IMR-90 (cell line): ENCODE results near the gene DSCAML1. TPM values are rescaled to one million over a fixed set of nuclear protein-coding genes. Genes with fewer than 3 reads are reported as not detected.

Source experiments
- ATAC-seq: fragments of 200-7000 bp; cut with Tn5 transposase; 2 replicates; pipeline ENCODE4 v1.9.1; 2020; ENCODE audit warnings: low read depth, mild to moderate bottlenecking, moderate library complexity
- BruUV-seq: library from RNA; stranded (reverse); fragments of 400-500 nt; replicated peaks from 2 replicates; lab custom pipeline; 2021; lab: Mats Ljungman, UMichigan
- CTCF ChIA-PET: fragments of 300-600 bp; formaldehyde crosslinking; extraction: SDS; loops from one replicate; lab custom pipeline; 2021; ENCODE audit warnings: antibody characterized with exemption; lab: Yijun Ruan, JAX
- POLR2A ChIA-PET: fragments of 300-600 bp; sonication (Branson Sonifier 250); formaldehyde crosslinking; loops from one replicate; lab custom pipeline; 2022; ENCODE audit warnings: antibody characterized with exemption; ENCODE audit not compliant: unreplicated experiment; lab: Charles Lee
- DNase-seq: peaks from one replicate; pipeline ENCODE4 v3.0.0; 2013
- H2AFZ ChIP-seq: replicated peaks from 2 replicates; pipeline ENCODE3; 2013; ENCODE audit warnings: low read length, mild to moderate bottlenecking; ENCODE audit not compliant: poor library complexity
- H2AK5ac ChIP-seq: 2 replicates; pipeline ENCODE4 v1.6.1; 2013; ENCODE audit warnings: low read depth, low read length, inconsistent platforms
- H2AK9ac ChIP-seq: replicated peaks from 2 replicates; pipeline ENCODE3; 2013; ENCODE audit warnings: mild to moderate bottlenecking, low read depth, low read length, moderate library complexity; ENCODE audit not compliant: poor library complexity
- H2BK120ac ChIP-seq: 2 replicates; pipeline ENCODE4 v1.6.1; 2013; ENCODE audit warnings: low read depth, low read length, inconsistent platforms
- H2BK15ac ChIP-seq: 3 replicates; pipeline ENCODE4 v1.6.1; 2013; ENCODE audit warnings: low read depth, low read length, inconsistent platforms
- H2BK20ac ChIP-seq: 2 replicates; pipeline ENCODE4 v1.6.1; 2013; ENCODE audit warnings: low read depth, mild to moderate bottlenecking, inconsistent platforms, low read length, moderate library complexity
- H2BK5ac ChIP-seq: 2 replicates; pipeline ENCODE4 v1.6.1; 2013; ENCODE audit warnings: mild to moderate bottlenecking, low read depth, low read length, inconsistent platforms; ENCODE audit not compliant: poor library complexity, severe bottlenecking
- H3K14ac ChIP-seq: replicated peaks from 2 replicates; pipeline ENCODE4 v1.6.1; 2013; ENCODE audit warnings: low read depth, low read length, inconsistent platforms
- H3K18ac ChIP-seq: 2 replicates; pipeline ENCODE4 v1.6.1; 2013; ENCODE audit warnings: low read depth, low read length, control low read depth
- H3K23ac ChIP-seq: 2 replicates; pipeline ENCODE4 v1.6.1; 2013; ENCODE audit warnings: low read depth, low read length, inconsistent platforms
- H3K27ac ChIP-seq: 2 replicates; pipeline ENCODE4 v1.5.1; 2013; ENCODE audit warnings: mild to moderate bottlenecking, control low read depth, low read length; ENCODE audit not compliant: insufficient read depth
- H3K27me3 ChIP-seq: 2 replicates; pipeline ENCODE4 v1.6.1; 2013; ENCODE audit warnings: low read length; ENCODE audit not compliant: control insufficient read depth, insufficient read depth
- H3K36me3 ChIP-seq: 2 replicates; pipeline ENCODE4 v1.6.1; 2013; ENCODE audit warnings: low read length, mixed read lengths; ENCODE audit not compliant: control insufficient read depth, insufficient read depth
- H3K4ac ChIP-seq: 2 replicates; pipeline ENCODE4 v1.6.1; 2013; ENCODE audit warnings: low read depth, low read length, inconsistent platforms
- H3K4me1 ChIP-seq: 2 replicates; pipeline ENCODE4 v1.6.1; 2013; ENCODE audit warnings: low read length, mixed read lengths; ENCODE audit not compliant: control insufficient read depth, insufficient read depth
- H3K4me2 ChIP-seq: 2 replicates; pipeline ENCODE4 v1.6.1; 2013; ENCODE audit warnings: low read depth, mild to moderate bottlenecking, control low read depth, low read length, moderate library complexity
- H3K4me3 ChIP-seq: 2 replicates; pipeline ENCODE4 v1.5.1; 2013; ENCODE audit warnings: low read depth, mild to moderate bottlenecking, control low read depth, low read length, moderate library complexity; ENCODE audit not compliant: insufficient read depth
- H3K56ac ChIP-seq: 2 replicates; pipeline ENCODE4 v1.6.1; 2013; ENCODE audit warnings: low read length, inconsistent platforms; ENCODE audit not compliant: insufficient read depth; ENCODE audit errors: extremely low read depth
- H3K79me1 ChIP-seq, 2 experiments: 2 replicates each; pipeline ENCODE4 v1.6.1; 2013; ENCODE audit warnings: low read length in 2 of 2, inconsistent platforms in 1 of 2, low read depth in 1 of 2
- H3K9ac ChIP-seq: 2 replicates; pipeline ENCODE4 v1.6.1; 2013; ENCODE audit warnings: low read depth, low read length, control low read depth
- H3K9me1 ChIP-seq: 2 replicates; pipeline ENCODE4 v1.6.1; 2013; ENCODE audit warnings: low read length, inconsistent platforms; ENCODE audit not compliant: insufficient read depth
- H3K9me3 ChIP-seq: 2 replicates; pipeline ENCODE4 v1.6.1; 2013; ENCODE audit warnings: low read length; ENCODE audit not compliant: control insufficient read depth, insufficient read depth
- H4K20me1 ChIP-seq: 2 replicates; pipeline ENCODE4 v1.6.1; 2013; ENCODE audit warnings: low read length, inconsistent platforms; ENCODE audit not compliant: insufficient read depth
- H4K5ac ChIP-seq: 2 replicates; pipeline ENCODE4 v1.6.1; 2013; ENCODE audit warnings: mild to moderate bottlenecking, low read depth, low read length, control low read depth
- H4K8ac ChIP-seq, 2 experiments: 2 replicates each; pipeline ENCODE4 v1.6.1; 2013; ENCODE audit warnings: low read depth in 2 of 2, low read length in 2 of 2, control low read depth in 1 of 2, inconsistent platforms in 1 of 2
- H4K91ac ChIP-seq: 2 replicates; pipeline ENCODE4 v1.6.1; 2013; ENCODE audit warnings: low read depth, low read length, inconsistent platforms; ENCODE audit not compliant: insufficient read depth
- BHLHE40 ChIP-seq: fragments of 150-350 bp; IDR thresholded peaks from 2 replicates; pipeline ENCODE4 v1.6.1; 2016; ENCODE audit warnings: mild to moderate bottlenecking, low read depth, low read length
- CHD1 ChIP-seq: IDR thresholded peaks from 2 replicates; pipeline ENCODE4 v1.6.1; 2012; ENCODE audit warnings: low read depth, low read length, improper control_type of control experiment
- FOS ChIP-seq: fragments of 150-350 bp; IDR thresholded peaks from 2 replicates; pipeline ENCODE4 v1.6.1; 2016; ENCODE audit warnings: low read depth, low read length
- MAFK ChIP-seq: IDR thresholded peaks from 2 replicates; pipeline ENCODE4 v1.6.1; 2012; ENCODE audit warnings: low read depth, low read length, improper control_type of control experiment
- MAZ ChIP-seq: IDR thresholded peaks from 2 replicates; pipeline ENCODE4 v1.6.1; 2012; ENCODE audit warnings: low read depth, mild to moderate bottlenecking, low read length, improper control_type of control experiment, moderate library complexity, borderline replicate concordance
- MXI1 ChIP-seq: IDR thresholded peaks from 2 replicates; pipeline ENCODE4 v1.6.1; 2012; ENCODE audit warnings: low read depth, mild to moderate bottlenecking, low read length, moderate library complexity, borderline replicate concordance
- NFE2L2 ChIP-seq: fragments of 150-350 bp; IDR thresholded peaks from 2 replicates; pipeline ENCODE4 v1.6.1; 2016; ENCODE audit warnings: low read depth, mild to moderate bottlenecking, low read length
- POLR2A ChIP-seq: IDR thresholded peaks from 2 replicates; pipeline ENCODE4 v1.6.1; 2012; ENCODE audit warnings: mild to moderate bottlenecking, low read depth, low read length
- RFX5 ChIP-seq: IDR thresholded peaks from 2 replicates; pipeline ENCODE4 v1.8.0; 2012; ENCODE audit warnings: low read depth, mild to moderate bottlenecking, low read length, moderate library complexity
- SMC3 ChIP-seq: fragments of 150-350 bp; IDR thresholded peaks from 2 replicates; pipeline ENCODE4 v1.6.1; 2016; ENCODE audit warnings: low read depth, mild to moderate bottlenecking, antibody characterized with exemption, low read length, moderate library complexity
- WGBS, 2 experiments: methylation state at CpG; one replicate each; pipeline versions ENCODE4 v1.1.5 to v1.1.7; 2013; ENCODE audit warnings: missing lambda C conversion rate in 2 of 2; ENCODE audit not compliant: insufficient read length in 1 of 2; ENCODE audit errors: extremely low coverage in 2 of 2; 5-methylcytosine and 5-hydroxymethylcytosine counted together
- dilution Hi-C: fragments of 300-500 bp; cut with HindIII; formaldehyde crosslinking; loops from one replicate; pipeline ENCODE4 v1.14.3; 2018; ENCODE audit warnings: low sequenced_read_pairs; ENCODE audit not compliant: unreplicated experiment
- in situ Hi-C: fragments of 300-500 bp; cut with MboI; formaldehyde crosslinking; loops from 3 replicates; pipeline ENCODE4 v1.14.3; 2019; ENCODE audit warnings: low sequenced_read_pairs, inconsistent platforms, mixed read lengths
- intact Hi-C: fragments of 100-400 bp; cut with micrococcal nuclease; formaldehyde crosslinking; loops from 2 replicates; pipeline ENCODE4 v1.10.0; 2022
- polyA plus RNA-seq, 3 experiments: library from polyadenylated mRNA; depleted of rRNA; stranded (reverse); fragments of >200 nt; gene quantifications; 2 replicates each; pipeline ENCODE4 v1.2.3, GENCODE V29; 2012; ENCODE audit warnings: low replicate concordance in 1 of 3
- total RNA-seq: library from RNA; depleted of rRNA; stranded (reverse); fragments of >200 nt; gene quantifications from 2 replicates; pipeline ENCODE4 v1.2.3, GENCODE V29; 2012
- TF ChIP-seq, protein P1 (sequence below): fragments of 150-350 bp; IDR thresholded peaks from 2 replicates; pipeline ENCODE4 v1.6.1; 2016; ENCODE audit warnings: low read depth, mild to moderate bottlenecking, low read length, moderate library complexity, borderline replicate concordance
- TF ChIP-seq, protein P2 (sequence below): fragments of 150-350 bp; IDR thresholded peaks from 2 replicates; pipeline ENCODE4 v1.6.1; 2017; ENCODE audit warnings: mild to moderate bottlenecking, antibody characterized with exemption, low read length, low read depth
- TF ChIP-seq, protein P3 (sequence below): conservative IDR thresholded peaks from 2 replicates; pipeline ENCODE4 v1.5.1; 2012; ENCODE audit warnings: mild to moderate bottlenecking, low read depth, low read length, improper control_type of control experiment

DSCAML1 gene
- total and polyA plus RNA-seq, 2 of the 4 experiments (the other 2 are of a cell fraction), result not detected

DNA sequence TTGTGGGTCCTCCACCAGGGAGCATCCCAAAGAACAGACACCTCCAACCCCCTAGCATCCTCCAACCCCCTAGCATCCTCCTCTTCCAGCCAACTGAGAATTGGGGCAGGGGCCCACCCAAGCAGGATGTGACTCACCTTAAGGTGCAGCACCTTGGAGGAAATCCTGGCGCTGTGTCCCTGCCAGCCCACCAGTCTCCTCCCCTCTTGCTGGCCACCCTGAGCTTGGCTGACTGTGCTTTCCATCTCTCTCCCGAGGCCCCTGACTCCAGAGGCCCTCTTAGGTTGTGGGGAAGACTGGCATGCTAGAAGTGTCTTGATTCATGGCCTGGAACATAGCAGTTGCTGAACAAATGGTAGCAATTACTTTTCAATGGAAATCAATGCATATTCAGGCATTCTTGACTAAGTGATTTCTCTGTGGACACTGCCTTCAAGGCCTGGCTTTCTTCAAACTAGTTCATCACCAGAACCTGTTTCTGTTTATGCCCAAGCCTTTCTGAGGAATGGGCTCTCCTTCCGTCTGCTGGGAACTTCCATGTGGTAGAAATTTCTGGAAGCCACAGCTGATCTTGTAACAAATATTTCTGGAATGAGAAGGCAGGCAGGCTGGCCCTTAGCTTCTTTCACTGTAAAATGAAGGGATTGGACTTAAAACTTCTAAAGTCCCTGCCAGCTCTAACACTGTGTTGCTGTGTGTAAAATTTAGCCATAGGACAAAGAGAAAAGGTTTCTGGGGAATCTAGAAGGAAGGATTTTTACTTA, 408.8 kb downstream of the DSCAML1 start:
- Histone ChIP-seq H4K20me1 (peaks cover 6% of the 10 kb centered on the region; the same call in 1 of the 2 replicates), H3K4me3 (no peak overlapping the region), H3K4ac (0 out of 2 replicates have a peak overlapping the region, but pooled peaks have one; percentile 11), H4K91ac (no peak overlapping the region), H3K9me1 (peaks cover 15% of the 10 kb centered on the region), H2BK5ac (peak overlapping the region; percentile 5), H3K23ac (0 out of 2 replicates have a peak overlapping the region, but pooled peaks have one; percentile 35), H3K56ac (no peak overlapping the region), H4K5ac (no peak overlapping the region), H3K9me3 (no peaks in the 10 kb centered on the region), H2AK9ac (peak overlapping the region; percentile 51), H2BK120ac (peak overlapping the region; percentile 50; the same call in 1 of the 2 replicates), H2BK20ac (peak overlapping the region; percentile 6; the same call in 1 of the 2 replicates), H3K14ac (no peak overlapping the region; the same call in 1 of the 2 replicates), H3K27me3 (no peaks in the 10 kb centered on the region), H2AFZ (no peak overlapping the region), H3K36me3 (peaks cover 51% of the 10 kb centered on the region), H2BK15ac (no peak overlapping the region), H3K4me2 (no peak overlapping the region), H3K79me1 (peaks cover 0 to 12% of the 10 kb centered on the region in 2 experiments; a peak in 1 of 4 replicates), H3K27ac (peak overlapping the region; percentile 60; the same call in 1 of the 2 replicates), H3K18ac (no peak overlapping the region), H2AK5ac (no peak overlapping the region), H4K8ac (0 out of 4 replicates have a peak overlapping the region, but pooled peaks of 1 of the 2 experiments have one; percentile 2), H3K9ac (no peak overlapping the region), H3K4me1 (peaks cover 10% of the 10 kb centered on the region)
- in situ Hi-C loops (no loop called here), dilution Hi-C loops (no loop called here), intact Hi-C loops (loop anchor here (10.0 kb wide), 1 partner anchor 643 kb away; no protein-coding TSS in a partner anchor)
- ATAC-seq, result peak; percentile 64
- BruUV-seq, result no TSS peak
- ChIA-PET CTCF (interaction anchor here (1.6 kb wide), 1 partner anchor 35 kb away, joined by 3 read pairs; no protein-coding TSS in a partner anchor), POLR2A (interaction anchor here (0.6 kb wide), 1 partner anchor 68 kb away, joined by 3 read pairs; no protein-coding TSS in a partner anchor)
- 80% methylated on average over 1 of the region's 3 CpGs; no CpG with 5 or more reads in 1 of the 2 experiments for WGBS, 2 experiments
- peak; percentile 77 for DNase-seq
- TF ChIP-seq NFE2L2 (no peak), FOS (no peak), RFX5 (no peak), MXI1 (no peak), MAFK (no peak), SMC3 (no peak), CHD1 (no peak), BHLHE40 (no peak), POLR2A (no peak), MAZ (no peak)
- TF ChIP-seq, protein P1, sequence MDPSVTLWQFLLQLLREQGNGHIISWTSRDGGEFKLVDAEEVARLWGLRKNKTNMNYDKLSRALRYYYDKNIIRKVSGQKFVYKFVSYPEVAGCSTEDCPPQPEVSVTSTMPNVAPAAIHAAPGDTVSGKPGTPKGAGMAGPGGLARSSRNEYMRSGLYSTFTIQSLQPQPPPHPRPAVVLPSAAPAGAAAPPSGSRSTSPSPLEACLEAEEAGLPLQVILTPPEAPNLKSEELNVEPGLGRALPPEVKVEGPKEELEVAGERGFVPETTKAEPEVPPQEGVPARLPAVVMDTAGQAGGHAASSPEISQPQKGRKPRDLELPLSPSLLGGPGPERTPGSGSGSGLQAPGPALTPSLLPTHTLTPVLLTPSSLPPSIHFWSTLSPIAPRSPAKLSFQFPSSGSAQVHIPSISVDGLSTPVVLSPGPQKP, result no peak
- TF ChIP-seq, protein P2, sequence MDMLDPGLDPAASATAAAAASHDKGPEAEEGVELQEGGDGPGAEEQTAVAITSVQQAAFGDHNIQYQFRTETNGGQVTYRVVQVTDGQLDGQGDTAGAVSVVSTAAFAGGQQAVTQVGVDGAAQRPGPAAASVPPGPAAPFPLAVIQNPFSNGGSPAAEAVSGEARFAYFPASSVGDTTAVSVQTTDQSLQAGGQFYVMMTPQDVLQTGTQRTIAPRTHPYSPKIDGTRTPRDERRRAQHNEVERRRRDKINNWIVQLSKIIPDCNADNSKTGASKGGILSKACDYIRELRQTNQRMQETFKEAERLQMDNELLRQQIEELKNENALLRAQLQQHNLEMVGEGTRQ, result no peak
- TF ChIP-seq, protein P3, sequence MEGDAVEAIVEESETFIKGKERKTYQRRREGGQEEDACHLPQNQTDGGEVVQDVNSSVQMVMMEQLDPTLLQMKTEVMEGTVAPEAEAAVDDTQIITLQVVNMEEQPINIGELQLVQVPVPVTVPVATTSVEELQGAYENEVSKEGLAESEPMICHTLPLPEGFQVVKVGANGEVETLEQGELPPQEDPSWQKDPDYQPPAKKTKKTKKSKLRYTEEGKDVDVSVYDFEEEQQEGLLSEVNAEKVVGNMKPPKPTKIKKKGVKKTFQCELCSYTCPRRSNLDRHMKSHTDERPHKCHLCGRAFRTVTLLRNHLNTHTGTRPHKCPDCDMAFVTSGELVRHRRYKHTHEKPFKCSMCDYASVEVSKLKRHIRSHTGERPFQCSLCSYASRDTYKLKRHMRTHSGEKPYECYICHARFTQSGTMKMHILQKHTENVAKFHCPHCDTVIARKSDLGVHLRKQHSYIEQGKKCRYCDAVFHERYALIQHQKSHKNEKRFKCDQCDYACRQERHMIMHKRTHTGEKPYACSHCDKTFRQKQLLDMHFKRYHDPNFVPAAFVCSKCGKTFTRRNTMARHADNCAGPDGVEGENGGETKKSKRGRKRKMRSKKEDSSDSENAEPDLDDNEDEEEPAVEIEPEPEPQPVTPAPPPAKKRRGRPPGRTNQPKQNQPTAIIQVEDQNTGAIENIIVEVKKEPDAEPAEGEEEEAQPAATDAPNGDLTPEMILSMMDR, result no peak
